Smooth muscle cell (in vitro differentiated cells): ENCODE measurements around the gene CLMP. TPM values are rescaled to one million over a fixed set of nuclear protein-coding genes. Genes with fewer than 3 reads are reported as not detected.
A peak's percentile ranks its signal among the peaks of the same experiment; 100 is the strongest.

Experiments used
- DNase-seq: peaks from one replicate; lab custom pipeline; 2025; ENCODE audit not compliant: unreplicated experiment; lab: John Stamatoyannopoulos, UW
- H2AFZ ChIP-seq: fragments of 200-600 bp; sonication (generic); 2 replicates; pipeline ENCODE4 v1.6.0; 2016; ENCODE audit warnings: antibody characterized with exemption, low read depth, mild to moderate bottlenecking
- H3F3A ChIP-seq: fragments of 200-600 bp; sonication (generic); 2 replicates; pipeline ENCODE4 v1.6.0; 2017; ENCODE audit warnings: antibody characterized with exemption, low read depth
- H3K27ac ChIP-seq: fragments of 200-600 bp; sonication (generic); 2 replicates; pipeline ENCODE4 v1.5.1; 2016; ENCODE audit warnings: low read depth, mild to moderate bottlenecking
- H3K27me3 ChIP-seq: fragments of 200-600 bp; sonication (generic); 2 replicates; pipeline ENCODE4 v1.6.1; 2016; ENCODE audit warnings: low read depth, mild to moderate bottlenecking
- H3K36me3 ChIP-seq: fragments of 200-600 bp; sonication (generic); 2 replicates; pipeline ENCODE4 v1.5.1; 2016; ENCODE audit warnings: low read depth
- H3K4me1 ChIP-seq: fragments of 200-600 bp; sonication (generic); 2 replicates; pipeline ENCODE4 v1.5.1; 2016; ENCODE audit warnings: low read depth
- H3K4me2 ChIP-seq: fragments of 200-600 bp; sonication (generic); 2 replicates; pipeline ENCODE4 v1.6.0; 2016; ENCODE audit warnings: mild to moderate bottlenecking
- H3K4me3 ChIP-seq: fragments of 200-600 bp; sonication (generic); 2 replicates; pipeline ENCODE4 v1.5.1; 2016; ENCODE audit warnings: mild to moderate bottlenecking
- H3K79me2 ChIP-seq: fragments of 200-600 bp; sonication (generic); 2 replicates; pipeline ENCODE4 v1.6.0; 2016; ENCODE audit warnings: low read depth, mild to moderate bottlenecking
- H3K9ac ChIP-seq: fragments of 200-600 bp; sonication (generic); 2 replicates; pipeline ENCODE4 v1.6.0; 2016; ENCODE audit warnings: low read depth
- H3K9me3 ChIP-seq: fragments of 200-600 bp; sonication (generic); replicated peaks from 2 replicates; pipeline ENCODE4 v1.5.1; 2016; ENCODE audit warnings: low read depth
- H4K20me1 ChIP-seq: fragments of 200-600 bp; sonication (generic); 2 replicates; pipeline ENCODE4 v1.6.0; 2016; ENCODE audit warnings: low read depth
- CTCF ChIP-seq: fragments of 200-600 bp; sonication (generic); IDR thresholded peaks from 2 replicates; pipeline ENCODE4 v1.5.1; 2017; ENCODE audit warnings: borderline replicate concordance, mild to moderate bottlenecking, antibody characterized with exemption; ENCODE audit not compliant: insufficient read depth, poor library complexity, severe bottlenecking
- WGBS: methylation state at CpG from one replicate; pipeline ENCODE4 v1.1.7; 2016; ENCODE audit warnings: low lambda C conversion rate; 5-methylcytosine and 5-hydroxymethylcytosine counted together
- polyA plus RNA-seq: library from polyadenylated mRNA; unstranded; fragments of >200 nt; fragmentation: Nextera tagmentation; extraction: Ambion mirVana; gene quantifications from 2 replicates; pipeline ENCODE4 v1.2.1, GENCODE V29; 2016
- total RNA-seq: library from RNA; depleted of rRNA; stranded (reverse); fragments of >200 nt; gene quantifications from 2 replicates; pipeline ENCODE4 v1.2.3, GENCODE V29; 2014

CLMP gene
- total and polyA plus RNA-seq, 2 experiments from 2014 or later, result 74.0 to 176 TPM

GRCh38 chr11:123144707-123145106, 50.3 kb downstream of the CLMP start:
- Histone ChIP-seq H3K9ac (no peak overlapping the region), H3K27ac (peak overlapping the region; percentile 88), H3K4me2 (peak overlapping the region; percentile 50), H4K20me1 (peaks cover 50% of the 10 kb centered on the region), H3K27me3 (no peaks in the 10 kb centered on the region), H3K36me3 (no peaks in the 10 kb centered on the region), H3K4me1 (peaks cover 9% of the 10 kb centered on the region), H2AFZ (no peak overlapping the region), H3K79me2 (peaks cover 28% of the 10 kb centered on the region), H3K4me3 (no peak overlapping the region), H3K9me3 (no peaks in the 10 kb centered on the region), H3F3A (no peaks in the 10 kb centered on the region)
- WGBS, result 49% methylated on average over 3 of the region's 3 CpGs
- DNase-seq, result no peak
- TF ChIP-seq CTCF, result no peak

DNA sequence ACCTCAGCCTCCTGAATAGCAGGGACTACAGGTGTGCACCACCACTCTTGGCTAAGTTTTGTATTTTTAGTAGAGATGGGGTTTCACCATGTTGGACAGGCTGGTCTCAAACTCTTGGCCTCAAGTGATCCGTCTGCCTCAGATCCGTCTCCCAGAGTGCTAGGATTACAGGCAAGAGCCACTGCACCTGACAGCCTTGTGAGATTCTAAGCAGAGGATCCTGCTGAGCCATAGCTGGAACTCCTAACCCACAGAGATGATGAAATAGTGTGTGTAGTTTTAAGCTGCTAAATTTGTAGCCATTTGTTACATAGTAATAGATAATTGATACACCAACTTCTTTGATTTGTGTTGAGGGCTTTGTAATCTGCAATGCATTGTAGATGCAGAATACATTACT, 51.1 kb downstream of the CLMP start:
- TF ChIP-seq CTCF, result no peak
- Histone ChIP-seq H4K20me1 (peaks cover 46% of the 10 kb centered on the region), H3K9me3 (no peaks in the 10 kb centered on the region), H2AFZ (no peak overlapping the region), H3K4me3 (no peak overlapping the region), H3F3A (peaks cover 5% of the 10 kb centered on the region), H3K27me3 (no peaks in the 10 kb centered on the region), H3K79me2 (peaks cover 34% of the 10 kb centered on the region), H3K4me1 (peaks cover 9% of the 10 kb centered on the region), H3K4me2 (no peak overlapping the region), H3K36me3 (no peaks in the 10 kb centered on the region), H3K27ac (no peak overlapping the region), H3K9ac (no peak overlapping the region)
- no peak for DNase-seq
- 100% methylated on average over 2 of the region's 2 CpGs for WGBS

GRCh38 chr11:123143476-123143875, 51.6 kb downstream of the CLMP start:
- Histone ChIP-seq H3K9me3 (no peaks in the 10 kb centered on the region), H3K4me2 (no peak overlapping the region), H3K36me3 (no peaks in the 10 kb centered on the region), H2AFZ (no peak overlapping the region), H4K20me1 (peaks cover 42% of the 10 kb centered on the region), H3K79me2 (peaks cover 38% of the 10 kb centered on the region), H3K27me3 (no peaks in the 10 kb centered on the region), H3K4me1 (peaks cover 9% of the 10 kb centered on the region), H3F3A (peaks cover 5% of the 10 kb centered on the region), H3K9ac (no peak overlapping the region), H3K4me3 (no peak overlapping the region), H3K27ac (no peak overlapping the region)
- no peak for TF ChIP-seq CTCF
- DNase-seq, result no peak
- 75% methylated on average over 5 of the region's 5 CpGs for WGBS

DNA sequence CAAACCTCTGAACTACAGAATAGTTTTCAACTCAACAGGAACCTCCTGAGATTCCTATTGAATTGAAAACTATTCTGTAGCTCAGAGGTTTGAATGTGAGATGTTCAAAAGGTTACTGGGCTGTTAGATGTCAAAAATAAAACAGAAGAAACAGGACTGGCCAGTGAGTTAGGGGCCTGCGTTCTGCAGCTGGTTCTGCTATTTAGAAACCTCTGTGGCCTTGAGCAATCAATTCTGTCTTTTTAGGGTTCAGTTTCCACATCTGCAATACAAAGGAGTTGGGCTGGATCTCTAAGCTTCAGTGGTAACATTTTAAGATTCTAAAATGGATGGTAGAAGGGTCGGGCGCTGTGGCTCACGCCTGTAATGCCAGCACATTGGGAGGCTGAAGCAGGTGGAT, 55.8 kb downstream of the CLMP start:
- H3K27me3 ChIP-seq, result no peaks in the 10 kb centered on the region
- H3K36me3 ChIP-seq, result no peaks in the 10 kb centered on the region
- 96% methylated on average over 4 of the region's 4 CpGs for whole genome bisulfite sequencing
- peaks cover 6% of the 10 kb centered on the region for H4K20me1 ChIP-seq
- H3K4me3 ChIP-seq, result no peak overlapping the region
- peaks cover 46% of the 10 kb centered on the region for H3K79me2 ChIP-seq
- no peak overlapping the region for H2AFZ ChIP-seq
- no peak overlapping the region for H3K9ac ChIP-seq
- no peaks in the 10 kb centered on the region for H3K9me3 ChIP-seq
- H3K27ac ChIP-seq, result peak overlapping the region; percentile 88
- peaks cover 10% of the 10 kb centered on the region for H3F3A ChIP-seq
- peaks cover 8% of the 10 kb centered on the region for H3K4me1 ChIP-seq
- DNase-seq, result no peak
- no peak for TF ChIP-seq CTCF
- no peak overlapping the region for H3K4me2 ChIP-seq
